ENCODE measurements around the gene CIRBP.
A peak's percentile ranks its signal among the peaks of the same experiment; 100 is the strongest.
"Not testable (repeated sequence)": the region's sequence is repeated elsewhere in the genome, so short reads cannot be mapped to it uniquely, and the experiment has no call there.

The CIRBP gene

GRCh38 chr19:1315470-1316166, 46.5 kb downstream of the CIRBP start:
- peak; percentile 14 for DNase-seq

- no peak for DNase-seq
These were observed 47.3 kb downstream of the CIRBP start for GRCh38 chr19:1316466-1316865.

GRCh38 chr19:1317274-1318003, 48.3 kb downstream of the CIRBP start:
- DNase-seq, result no peak

- DNase-seq, result peak; percentile 4
These were observed 49.7 kb downstream of the CIRBP start for GRCh38 chr19:1318678-1319471.

GRCh38 chr19:1320282-1320650, 51.1 kb downstream of the CIRBP start:
- DNase-seq, result not testable (repeated sequence)

GRCh38 chr19:1321539-1321938, 52.4 kb downstream of the CIRBP start:
- DNase-seq, result no peak

- no peak for DNase-seq
These were observed 53.3 kb downstream of the CIRBP start for GRCh38 chr19:1322198-1322981.

GRCh38 chr19:1324249-1324805, 55.2 kb downstream of the CIRBP start:
- no peak for DNase-seq

Measured in NCI-H1105 treated with DMSO at 0.1 percent for 48 hours (cell line).